CD14-positive monocyte (primary cell): ENCODE measurements around the gene PDE6G. TPM values are rescaled to one million over a fixed set of nuclear protein-coding genes. Genes with fewer than 3 reads are reported as not detected.

Source experiments
- DNase-seq, 3 donors: peaks; one replicate each; pipeline ENCODE4 v3.0.0-alpha.2; 2011 to 2022
- H2AFZ ChIP-seq: 2 replicates; pipeline ENCODE4 v1.6.0; 2012; ENCODE audit warnings: mild to moderate bottlenecking, low read depth, low read length, inconsistent platforms; ENCODE audit not compliant: insufficient read depth, poor library complexity, severe bottlenecking
- H3K27ac ChIP-seq, 2 donors: 1 replicate in 1 of 2; 2 replicates in 1 of 2; pipeline ENCODE4 v1.5.1; 2012 to 2013; ENCODE audit warnings: low read length in 2 of 2, control low read depth in 1 of 2, inconsistent platforms in 1 of 2, low read depth in 1 of 2, mild to moderate bottlenecking in 1 of 2
- H3K27me3 ChIP-seq, 2 donors: one replicate each; pipeline versions ENCODE4 v1.6.0 to v1.6.1; 2011 to 2013; ENCODE audit warnings: low read length in 2 of 2; ENCODE audit not compliant: control insufficient read depth in 2 of 2, insufficient read depth in 2 of 2
- H3K36me3 ChIP-seq, 2 donors: replicated peaks in 1 of 2; 1 replicate in 1 of 2; 2 replicates in 1 of 2; pipeline versions ENCODE4 v1.5.1 to v1.6.1; 2012 to 2013; ENCODE audit warnings: low read length in 2 of 2, control low read depth in 1 of 2, inconsistent platforms in 1 of 2, mild to moderate bottlenecking in 1 of 2; ENCODE audit not compliant: insufficient read depth in 2 of 2, control insufficient read depth in 1 of 2
- H3K4me1 ChIP-seq, 2 donors: 1 replicate in 1 of 2; 2 replicates in 1 of 2; pipeline versions ENCODE4 v1.5.1 to v1.6.1; 2012 to 2013; ENCODE audit warnings: low read length in 2 of 2, control low read depth in 1 of 2, inconsistent platforms in 1 of 2, mild to moderate bottlenecking in 1 of 2, moderate library complexity in 1 of 2; ENCODE audit not compliant: insufficient read depth in 2 of 2, control insufficient read depth in 1 of 2
- H3K4me2 ChIP-seq: replicated peaks from 2 replicates; pipeline ENCODE3; 2012; ENCODE audit warnings: low read length, moderate library complexity, mild to moderate bottlenecking; ENCODE audit not compliant: poor library complexity, severe bottlenecking; ENCODE audit errors: extremely low read depth
- H3K4me3 ChIP-seq, 3 experiments: fragments of 200-600 bp in 1 of 3; sonication (generic) in 1 of 3; replicated peaks in 1 of 3; 1 replicate in 2 of 3; 2 replicates in 1 of 3; pipeline ENCODE4 v1.5.1; 2011 to 2013; ENCODE audit warnings: low read length in 3 of 3, mild to moderate bottlenecking in 3 of 3, control low read depth in 2 of 3, low read depth in 2 of 3, inconsistent platforms in 1 of 3, moderate library complexity in 1 of 3
- H3K79me2 ChIP-seq: 2 replicates; pipeline ENCODE4 v1.6.0; 2012; ENCODE audit warnings: mild to moderate bottlenecking, control low read depth, inconsistent platforms, low read length, moderate library complexity; ENCODE audit not compliant: insufficient read depth
- H3K9ac ChIP-seq: 2 replicates; pipeline ENCODE4 v1.6.0; 2017; ENCODE audit warnings: low read length, mild to moderate bottlenecking; ENCODE audit not compliant: insufficient read depth, poor library complexity, severe bottlenecking
- H3K9me3 ChIP-seq, 2 donors: replicated peaks in 1 of 2; 1 replicate in 1 of 2; 2 replicates in 1 of 2; pipeline versions ENCODE4 v1.5.1 to v1.6.1; 2012 to 2013; ENCODE audit warnings: low read length in 2 of 2, control low read depth in 1 of 2; ENCODE audit not compliant: control insufficient read depth in 1 of 2, insufficient read depth in 1 of 2
- H4K20me1 ChIP-seq: 2 replicates; pipeline ENCODE4 v1.6.0; 2012; ENCODE audit warnings: mild to moderate bottlenecking, low read length, control low read depth, moderate library complexity; ENCODE audit not compliant: insufficient read depth
- H3K27ac Mint-ChIP-seq, 7 donors: one replicate each; pipeline ENCODE4 v1.8.0; 2020; ENCODE audit warnings: mild to moderate bottlenecking in 7 of 7, mixed read lengths in 7 of 7, moderate library complexity in 6 of 7, inconsistent platforms in 2 of 7
- H3K27me3 Mint-ChIP-seq, 3 donors: one replicate each; pipeline ENCODE4 v1.8.0; 2021 to 2022; ENCODE audit warnings: low read depth in 3 of 3, mild to moderate bottlenecking in 3 of 3, mixed read lengths in 3 of 3, moderate library complexity in 3 of 3, inconsistent platforms in 1 of 3
- H3K36me3 Mint-ChIP-seq, 2 donors: one replicate each; pipeline ENCODE4 v1.8.0; 2020; ENCODE audit warnings: mixed read lengths in 2 of 2, inconsistent platforms in 1 of 2, mild to moderate bottlenecking in 1 of 2
- H3K4me1 Mint-ChIP-seq: one replicate; pipeline ENCODE4 v1.8.0; 2020; ENCODE audit warnings: mild to moderate bottlenecking, mixed read lengths
- H3K4me3 Mint-ChIP-seq, 2 donors: one replicate each; pipeline ENCODE4 v1.8.0; 2020; ENCODE audit warnings: mild to moderate bottlenecking in 2 of 2, mixed read lengths in 2 of 2, moderate library complexity in 1 of 2
- H3K9me3 Mint-ChIP-seq, 7 donors: one replicate each; pipeline ENCODE4 v1.8.0; 2020 to 2022; ENCODE audit warnings: mixed read lengths in 7 of 7, mild to moderate bottlenecking in 6 of 7, moderate library complexity in 6 of 7, inconsistent platforms in 2 of 7
- WGBS: methylation state at CpG from one replicate; pipeline ENCODE4 v1.1.5; 2013; ENCODE audit warnings: missing lambda C conversion rate; ENCODE audit not compliant: insufficient coverage; 5-methylcytosine and 5-hydroxymethylcytosine counted together
- intact Hi-C, 2 donors: fragments of 100-400 bp; cut with micrococcal nuclease; formaldehyde crosslinking; loops; one replicate each; pipeline versions ENCODE4 v1.15.0 to v1.15.1; 2023
- polyA plus RNA-seq, 3 donors: library from polyadenylated mRNA; depleted of rRNA in 1 of 3; unstranded in 2 of 3; stranded (reverse) in 1 of 3; fragments of 300-500 nt in 2 of 3; fragments of >200 nt in 1 of 3; fragmentation: Illumina TruSeq in 2 of 3; gene quantifications; 1 replicate in 2 of 3; 2 replicates in 1 of 3; pipeline ENCODE4 v1.2.3, GENCODE V29; 2012 to 2021
- TF ChIP-seq, protein P1 (sequence below): fragments of 200-600 bp; IDR thresholded peaks from one replicate; pipeline ENCODE4 v1.8.0; 2022; ENCODE audit warnings: antibody characterized with exemption, mild to moderate bottlenecking

PDE6G gene
- polyA plus RNA-seq, 3 donors: 8.9 to 12.0 (median 11.5) TPM

DNA sequence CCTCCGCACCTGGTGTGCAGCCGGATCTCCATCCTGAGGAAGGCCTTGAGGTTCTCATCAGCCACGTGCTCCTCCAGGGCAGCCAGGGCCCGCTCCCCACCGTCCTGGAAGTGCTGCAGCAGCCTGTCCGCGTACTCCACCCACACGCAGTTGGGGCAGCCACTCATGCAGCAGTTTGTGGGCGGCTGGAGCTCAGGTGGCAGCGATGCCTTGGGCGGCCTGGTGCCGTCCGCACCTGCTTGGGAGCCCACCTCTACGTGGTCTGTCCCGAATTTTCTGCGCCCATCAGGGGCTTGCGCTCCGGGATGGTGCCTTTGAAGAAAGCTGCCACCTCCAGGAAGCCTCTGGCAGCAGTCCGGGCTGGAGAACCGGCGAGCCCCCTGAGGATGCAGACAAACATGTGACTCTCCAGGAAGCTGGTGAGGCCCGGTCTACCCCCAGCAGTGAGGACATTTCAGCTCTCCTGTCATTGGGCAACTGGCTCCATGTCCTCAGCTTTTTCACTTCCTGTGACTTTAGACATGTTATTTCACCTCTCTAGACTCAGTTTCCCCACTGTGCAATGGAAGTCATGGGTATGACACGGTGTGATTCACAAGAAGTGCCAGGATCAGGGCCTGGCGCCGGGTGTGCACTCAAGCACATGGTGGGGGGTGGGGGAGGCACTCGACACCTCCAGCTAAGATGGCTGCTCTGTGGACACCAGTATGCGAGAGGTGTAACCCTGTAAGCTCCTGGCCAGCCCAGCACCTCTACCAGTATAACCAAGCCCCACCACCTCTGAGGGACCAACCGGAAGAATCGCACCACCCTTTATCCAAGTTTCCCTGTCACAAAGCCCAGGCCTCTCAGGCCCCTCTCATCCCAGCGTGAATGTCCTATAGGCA lies 9.1 kb upstream of the PDE6G start:
- 52% methylated on average over 29 of the region's 30 CpGs for WGBS
- H3K27me3 ChIP-seq: no peaks in the 10 kb centered on the region
- Mint-ChIP-seq H3K27me3 (peaks cover 0 to 4% (median 0%) of the 10 kb centered on the region in 3 donors), H3K4me1 (peaks cover 24% of the 10 kb centered on the region), H3K27ac (peak overlapping the region; percentile 62 to 97 (median 96)), H3K9me3 (peaks cover 0 to under 1% (median 0%) of the 10 kb centered on the region in 7 donors), H3K4me3 (peak overlapping the region; percentile 92 to 99), H3K36me3 (peaks cover 21 to 39% of the 10 kb centered on the region in 2 donors)
- intact Hi-C loops: loop anchor here (1.0 to 5.0 kb wide), 3 partner anchors 18 to 47 kb away; partner anchors contain the start of genes ARL16 (in 1 of the 2), MRPL12 (in 1 of the 2) and SLC25A10 (in 1 of the 2)
- H3K9me3 ChIP-seq: no peaks in the 10 kb centered on the region
- peaks cover 11 to 30% of the 10 kb centered on the region in 2 donors for H3K36me3 ChIP-seq
- peak overlapping the region; percentile 93 for H3K9ac ChIP-seq
- peak overlapping the region; percentile 94 for H2AFZ ChIP-seq
- H3K79me2 ChIP-seq: peaks cover 52% of the 10 kb centered on the region
- peak overlapping the region; percentile 63 to 91 (median 75) for H3K4me3 ChIP-seq
- peak in 2 of 3 donors; percentile 29 to 65 for DNase-seq
- peak overlapping the region; percentile 76 to 89 for H3K27ac ChIP-seq
- no peaks in the 10 kb centered on the region for H4K20me1 ChIP-seq
- peak overlapping the region; percentile 86 for H3K4me2 ChIP-seq
- TF ChIP-seq, protein P1, sequence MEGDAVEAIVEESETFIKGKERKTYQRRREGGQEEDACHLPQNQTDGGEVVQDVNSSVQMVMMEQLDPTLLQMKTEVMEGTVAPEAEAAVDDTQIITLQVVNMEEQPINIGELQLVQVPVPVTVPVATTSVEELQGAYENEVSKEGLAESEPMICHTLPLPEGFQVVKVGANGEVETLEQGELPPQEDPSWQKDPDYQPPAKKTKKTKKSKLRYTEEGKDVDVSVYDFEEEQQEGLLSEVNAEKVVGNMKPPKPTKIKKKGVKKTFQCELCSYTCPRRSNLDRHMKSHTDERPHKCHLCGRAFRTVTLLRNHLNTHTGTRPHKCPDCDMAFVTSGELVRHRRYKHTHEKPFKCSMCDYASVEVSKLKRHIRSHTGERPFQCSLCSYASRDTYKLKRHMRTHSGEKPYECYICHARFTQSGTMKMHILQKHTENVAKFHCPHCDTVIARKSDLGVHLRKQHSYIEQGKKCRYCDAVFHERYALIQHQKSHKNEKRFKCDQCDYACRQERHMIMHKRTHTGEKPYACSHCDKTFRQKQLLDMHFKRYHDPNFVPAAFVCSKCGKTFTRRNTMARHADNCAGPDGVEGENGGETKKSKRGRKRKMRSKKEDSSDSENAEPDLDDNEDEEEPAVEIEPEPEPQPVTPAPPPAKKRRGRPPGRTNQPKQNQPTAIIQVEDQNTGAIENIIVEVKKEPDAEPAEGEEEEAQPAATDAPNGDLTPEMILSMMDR: no peak
- H3K4me1 ChIP-seq: peaks cover 24 to 30% of the 10 kb centered on the region in 2 donors

DNA sequence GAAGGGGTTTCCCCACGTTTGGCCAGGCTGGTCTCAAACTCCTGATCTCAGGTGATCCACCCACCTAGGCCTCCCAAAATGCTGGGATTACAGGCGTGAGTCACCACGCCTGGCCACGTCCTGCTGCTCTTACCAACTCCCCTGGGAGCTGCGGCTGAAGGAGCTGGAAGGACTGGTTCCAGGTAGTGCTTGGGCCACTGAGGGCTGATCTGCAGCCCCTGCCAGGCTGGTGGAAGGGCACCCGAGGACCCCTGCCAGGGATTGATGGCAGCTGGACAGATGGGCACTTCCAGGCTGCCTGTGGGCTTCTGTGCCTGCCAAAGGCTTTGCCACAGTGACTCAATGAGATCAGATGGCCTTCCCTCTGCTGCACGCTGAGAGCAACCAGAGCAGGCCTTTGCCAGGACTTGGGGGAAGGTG lies 7.7 kb upstream of the PDE6G start:
- H3K27ac Mint-ChIP-seq: no peak overlapping the region
- no peak overlapping the region for H3K4me2 ChIP-seq
- TF ChIP-seq, protein P1: no peak

More for the DNA sequence above, 7.7 kb upstream of the PDE6G start:
- Histone ChIP-seq H4K20me1 (no peaks in the 10 kb centered on the region), H3K9ac (no peak overlapping the region), H3K79me2 (peaks cover 42% of the 10 kb centered on the region), H3K36me3 (peaks cover 3 to 16% of the 10 kb centered on the region in 2 donors), H3K9me3 (no peaks in the 10 kb centered on the region), H3K27ac (no peak overlapping the region), H3K4me3 (no peak overlapping the region), H3K27me3 (no peaks in the 10 kb centered on the region), H2AFZ (no peak overlapping the region), H3K4me1 (peaks cover 24 to 30% of the 10 kb centered on the region in 2 donors)
- Mint-ChIP-seq H3K4me1 (peaks cover 24% of the 10 kb centered on the region), H3K27me3 (peaks cover 0 to 4% (median 0%) of the 10 kb centered on the region in 3 donors), H3K36me3 (peaks cover 11 to 25% of the 10 kb centered on the region in 2 donors), H3K4me3 (no peak overlapping the region), H3K9me3 (peaks cover 0 to 1% (median 0%) of the 10 kb centered on the region in 7 donors)
- DNase-seq: no peak
- WGBS: 92% methylated on average over 6 of the region's 7 CpGs
- intact Hi-C loops: no loop called here
